Measurements from ENCODE around the gene EXOC6B.
A peak's percentile ranks its signal among the peaks of the same experiment; 100 is the strongest.

EXOC6B gene

DNA sequence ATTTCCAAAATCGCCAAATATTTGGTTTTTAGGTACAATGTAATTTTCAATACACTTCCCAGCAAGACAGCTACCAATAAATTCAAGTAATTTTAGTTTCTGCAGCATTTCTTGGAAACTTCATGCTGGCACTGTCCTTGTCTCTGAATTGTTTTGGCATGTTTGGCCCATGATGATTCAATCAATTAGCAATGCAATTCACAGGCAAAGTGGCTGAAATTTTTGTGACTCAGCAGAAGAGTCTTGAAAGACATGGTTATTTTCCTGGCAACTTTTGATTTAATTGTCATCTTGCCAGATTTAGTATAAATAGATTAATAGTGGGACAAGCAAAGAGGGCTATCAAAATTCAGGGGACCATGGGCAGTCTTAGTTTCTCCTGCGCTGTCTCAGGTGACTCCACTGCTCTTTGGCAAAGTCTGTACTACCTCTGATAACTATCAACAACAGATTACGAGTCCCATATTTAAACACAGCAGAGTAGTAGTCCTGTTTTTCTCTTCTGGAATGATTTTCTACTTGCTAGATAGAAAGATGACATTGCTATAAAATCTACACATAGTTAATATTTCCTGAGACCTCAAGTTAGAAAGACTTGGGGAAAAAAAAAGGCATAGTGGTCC, 589.3 kb downstream of the EXOC6B start:
- peak; percentile 89 for ATAC-seq
- TF ChIP-seq, protein P1, sequence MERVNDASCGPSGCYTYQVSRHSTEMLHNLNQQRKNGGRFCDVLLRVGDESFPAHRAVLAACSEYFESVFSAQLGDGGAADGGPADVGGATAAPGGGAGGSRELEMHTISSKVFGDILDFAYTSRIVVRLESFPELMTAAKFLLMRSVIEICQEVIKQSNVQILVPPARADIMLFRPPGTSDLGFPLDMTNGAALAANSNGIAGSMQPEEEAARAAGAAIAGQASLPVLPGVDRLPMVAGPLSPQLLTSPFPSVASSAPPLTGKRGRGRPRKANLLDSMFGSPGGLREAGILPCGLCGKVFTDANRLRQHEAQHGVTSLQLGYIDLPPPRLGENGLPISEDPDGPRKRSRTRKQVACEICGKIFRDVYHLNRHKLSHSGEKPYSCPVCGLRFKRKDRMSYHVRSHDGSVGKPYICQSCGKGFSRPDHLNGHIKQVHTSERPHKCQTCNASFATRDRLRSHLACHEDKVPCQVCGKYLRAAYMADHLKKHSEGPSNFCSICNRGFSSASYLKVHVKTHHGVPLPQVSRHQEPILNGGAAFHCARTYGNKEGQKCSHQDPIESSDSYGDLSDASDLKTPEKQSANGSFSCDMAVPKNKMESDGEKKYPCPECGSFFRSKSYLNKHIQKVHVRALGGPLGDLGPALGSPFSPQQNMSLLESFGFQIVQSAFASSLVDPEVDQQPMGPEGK (CRISPR knock-in tag; IDR thresholded peaks at IDR 0.05; ENCODE audit: borderline replicate concordance) = peak; percentile 70; the same call in 1 of the 2 replicates
- TF ChIP-seq ISL1 (CRISPR knock-in tag; IDR thresholded peaks at IDR 0.05) = peak; percentile 87
- TF ChIP-seq, protein P2, sequence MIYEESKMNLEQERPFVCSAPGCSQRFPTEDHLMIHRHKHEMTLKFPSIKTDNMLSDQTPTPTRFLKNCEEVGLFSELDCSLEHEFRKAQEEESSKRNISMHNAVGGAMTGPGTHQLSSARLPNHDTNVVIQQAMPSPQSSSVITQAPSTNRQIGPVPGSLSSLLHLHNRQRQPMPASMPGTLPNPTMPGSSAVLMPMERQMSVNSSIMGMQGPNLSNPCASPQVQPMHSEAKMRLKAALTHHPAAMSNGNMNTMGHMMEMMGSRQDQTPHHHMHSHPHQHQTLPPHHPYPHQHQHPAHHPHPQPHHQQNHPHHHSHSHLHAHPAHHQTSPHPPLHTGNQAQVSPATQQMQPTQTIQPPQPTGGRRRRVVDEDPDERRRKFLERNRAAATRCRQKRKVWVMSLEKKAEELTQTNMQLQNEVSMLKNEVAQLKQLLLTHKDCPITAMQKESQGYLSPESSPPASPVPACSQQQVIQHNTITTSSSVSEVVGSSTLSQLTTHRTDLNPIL (CRISPR knock-in tag; IDR thresholded peaks at IDR 0.05; ENCODE audit: low read depth) = 0 out of 2 replicates have a peak, but pooled peaks have one; percentile 33
- TF ChIP-seq ARNTL (CRISPR knock-in tag; IDR thresholded peaks at IDR 0.05; ENCODE audit: borderline replicate concordance, low read depth) = no peak

DNA sequence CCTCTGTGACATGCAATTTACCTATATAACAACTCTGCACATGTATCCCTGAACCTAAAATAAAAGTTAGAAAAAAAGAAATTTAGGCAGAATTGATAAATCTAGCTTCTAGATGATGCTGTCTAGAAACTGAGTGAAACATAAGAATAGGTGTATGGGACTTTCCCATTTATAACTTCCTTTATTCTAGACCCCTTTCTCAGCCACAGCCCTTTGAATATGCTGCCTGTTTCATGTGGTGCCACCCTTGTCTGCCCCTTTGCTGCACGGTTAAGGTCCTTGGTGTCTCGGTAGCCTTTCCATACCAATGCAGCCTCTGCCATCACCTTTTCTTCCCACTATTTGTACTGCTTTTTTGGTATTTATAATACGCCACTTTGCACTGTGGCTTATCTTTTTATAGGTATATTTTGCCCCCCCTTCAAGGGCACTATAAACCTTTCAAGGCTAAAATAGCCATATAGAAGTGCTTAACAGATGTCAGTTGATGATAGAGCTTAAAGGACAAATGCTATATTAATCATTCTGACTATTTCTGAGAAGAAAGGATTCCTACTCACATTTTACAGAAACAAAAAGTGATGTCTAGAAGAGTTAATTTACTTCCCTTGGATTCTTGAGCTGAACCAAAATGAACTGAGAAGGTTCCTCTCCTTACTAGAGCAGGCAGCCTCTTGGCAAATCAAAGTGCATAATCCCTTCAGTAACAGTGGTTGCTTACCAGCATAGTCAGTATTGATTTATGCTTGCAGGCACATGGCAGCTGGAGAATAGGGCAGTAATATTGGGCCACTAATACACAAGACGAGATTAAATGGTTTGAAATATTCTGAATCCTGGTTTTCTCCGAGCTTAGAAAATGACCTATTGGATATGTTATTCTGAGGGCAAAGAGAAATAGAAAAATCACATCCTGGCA, 590.1 kb downstream of the EXOC6B start:
- ATAC-seq = peak; percentile 68
- no peak for TF ChIP-seq RARB (CRISPR knock-in tag; IDR thresholded peaks at IDR 0.05)
- TF ChIP-seq CSDC2 (CRISPR knock-in tag; IDR thresholded peaks at IDR 0.05) = no peak
- TF ChIP-seq ZFP3 (CRISPR knock-in tag; IDR thresholded peaks at IDR 0.05) = no peak
- TF ChIP-seq, protein P1 (CRISPR knock-in tag; IDR thresholded peaks at IDR 0.05; ENCODE audit: borderline replicate concordance) = no peak
- TF ChIP-seq SNAI2 (CRISPR knock-in tag; IDR thresholded peaks at IDR 0.05) = no peak
- TF ChIP-seq, protein P3, sequence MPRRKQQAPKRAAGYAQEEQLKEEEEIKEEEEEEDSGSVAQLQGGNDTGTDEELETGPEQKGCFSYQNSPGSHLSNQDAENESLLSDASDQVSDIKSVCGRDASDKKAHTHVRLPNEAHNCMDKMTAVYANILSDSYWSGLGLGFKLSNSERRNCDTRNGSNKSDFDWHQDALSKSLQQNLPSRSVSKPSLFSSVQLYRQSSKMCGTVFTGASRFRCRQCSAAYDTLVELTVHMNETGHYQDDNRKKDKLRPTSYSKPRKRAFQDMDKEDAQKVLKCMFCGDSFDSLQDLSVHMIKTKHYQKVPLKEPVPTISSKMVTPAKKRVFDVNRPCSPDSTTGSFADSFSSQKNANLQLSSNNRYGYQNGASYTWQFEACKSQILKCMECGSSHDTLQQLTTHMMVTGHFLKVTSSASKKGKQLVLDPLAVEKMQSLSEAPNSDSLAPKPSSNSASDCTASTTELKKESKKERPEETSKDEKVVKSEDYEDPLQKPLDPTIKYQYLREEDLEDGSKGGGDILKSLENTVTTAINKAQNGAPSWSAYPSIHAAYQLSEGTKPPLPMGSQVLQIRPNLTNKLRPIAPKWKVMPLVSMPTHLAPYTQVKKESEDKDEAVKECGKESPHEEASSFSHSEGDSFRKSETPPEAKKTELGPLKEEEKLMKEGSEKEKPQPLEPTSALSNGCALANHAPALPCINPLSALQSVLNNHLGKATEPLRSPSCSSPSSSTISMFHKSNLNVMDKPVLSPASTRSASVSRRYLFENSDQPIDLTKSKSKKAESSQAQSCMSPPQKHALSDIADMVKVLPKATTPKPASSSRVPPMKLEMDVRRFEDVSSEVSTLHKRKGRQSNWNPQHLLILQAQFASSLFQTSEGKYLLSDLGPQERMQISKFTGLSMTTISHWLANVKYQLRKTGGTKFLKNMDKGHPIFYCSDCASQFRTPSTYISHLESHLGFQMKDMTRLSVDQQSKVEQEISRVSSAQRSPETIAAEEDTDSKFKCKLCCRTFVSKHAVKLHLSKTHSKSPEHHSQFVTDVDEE (CRISPR knock-in tag; IDR thresholded peaks at IDR 0.05) = no peak
- no peak for TF ChIP-seq ZC3H10 (CRISPR knock-in tag; IDR thresholded peaks at IDR 0.05)
- no peak for TF ChIP-seq BACH2 (CRISPR knock-in tag; IDR thresholded peaks at IDR 0.05; ENCODE audit: borderline replicate concordance)
- TF ChIP-seq OSR1 (CRISPR knock-in tag; IDR thresholded peaks at IDR 0.05) = no peak
- TF ChIP-seq, protein P2 (CRISPR knock-in tag; IDR thresholded peaks at IDR 0.05; ENCODE audit: low read depth) = no peak
- TF ChIP-seq ZNF8 (CRISPR knock-in tag; IDR thresholded peaks at IDR 0.05) = no peak
- TF ChIP-seq, protein P4, sequence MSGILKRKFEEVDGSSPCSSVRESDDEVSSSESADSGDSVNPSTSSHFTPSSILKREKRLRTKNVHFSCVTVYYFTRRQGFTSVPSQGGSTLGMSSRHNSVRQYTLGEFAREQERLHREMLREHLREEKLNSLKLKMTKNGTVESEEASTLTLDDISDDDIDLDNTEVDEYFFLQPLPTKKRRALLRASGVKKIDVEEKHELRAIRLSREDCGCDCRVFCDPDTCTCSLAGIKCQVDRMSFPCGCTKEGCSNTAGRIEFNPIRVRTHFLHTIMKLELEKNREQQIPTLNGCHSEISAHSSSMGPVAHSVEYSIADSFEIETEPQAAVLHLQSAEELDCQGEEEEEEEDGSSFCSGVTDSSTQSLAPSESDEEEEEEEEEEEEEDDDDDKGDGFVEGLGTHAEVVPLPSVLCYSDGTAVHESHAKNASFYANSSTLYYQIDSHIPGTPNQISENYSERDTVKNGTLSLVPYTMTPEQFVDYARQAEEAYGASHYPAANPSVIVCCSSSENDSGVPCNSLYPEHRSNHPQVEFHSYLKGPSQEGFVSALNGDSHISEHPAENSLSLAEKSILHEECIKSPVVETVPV (CRISPR knock-in tag; IDR thresholded peaks at IDR 0.05) = no peak
- TF ChIP-seq ESRRG (CRISPR knock-in tag; IDR thresholded peaks at IDR 0.05) = no peak
- no peak for TF ChIP-seq TCF4 (CRISPR knock-in tag; IDR thresholded peaks at IDR 0.05; ENCODE audit: borderline replicate concordance)
- TF ChIP-seq, protein P5, sequence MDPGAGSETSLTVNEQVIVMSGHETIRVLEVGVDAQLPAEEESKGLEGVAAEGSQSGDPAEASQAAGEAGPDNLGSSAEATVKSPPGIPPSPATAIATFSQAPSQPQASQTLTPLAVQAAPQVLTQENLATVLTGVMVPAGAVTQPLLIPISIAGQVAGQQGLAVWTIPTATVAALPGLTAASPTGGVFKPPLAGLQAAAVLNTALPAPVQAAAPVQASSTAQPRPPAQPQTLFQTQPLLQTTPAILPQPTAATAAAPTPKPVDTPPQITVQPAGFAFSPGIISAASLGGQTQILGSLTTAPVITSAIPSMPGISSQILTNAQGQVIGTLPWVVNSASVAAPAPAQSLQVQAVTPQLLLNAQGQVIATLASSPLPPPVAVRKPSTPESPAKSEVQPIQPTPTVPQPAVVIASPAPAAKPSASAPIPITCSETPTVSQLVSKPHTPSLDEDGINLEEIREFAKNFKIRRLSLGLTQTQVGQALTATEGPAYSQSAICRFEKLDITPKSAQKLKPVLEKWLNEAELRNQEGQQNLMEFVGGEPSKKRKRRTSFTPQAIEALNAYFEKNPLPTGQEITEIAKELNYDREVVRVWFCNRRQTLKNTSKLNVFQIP (CRISPR knock-in tag; IDR thresholded peaks at IDR 0.05; ENCODE audit: borderline replicate concordance, low read depth) = no peak
- TF ChIP-seq ZNF565 (CRISPR knock-in tag; conservative IDR thresholded peaks at IDR 0.05; ENCODE audit: low read depth) = no peak
- no peak for TF ChIP-seq ISL1 (CRISPR knock-in tag; IDR thresholded peaks at IDR 0.05)

All from SK-N-SH treated with all-trans-retinoic acid at 6 μM for 48 hours (cell line).